Keratinocyte (primary cell): ENCODE results near the gene CPA4. TPM values are rescaled to one million over a fixed set of nuclear protein-coding genes. Genes with fewer than 3 reads are reported as not detected.
"Not testable (repeated sequence)": the region's sequence is repeated elsewhere in the genome, so short reads cannot be mapped to it uniquely, and the experiment has no call there.

Experiments
- DNase-seq: peaks from one replicate; pipeline ENCODE4 v3.0.0-alpha.2; 2011; ENCODE audit warnings: low read depth, missing footprints, low spot score
- FAIRE-seq: peaks from 2 replicates; lab custom pipeline; 2011; peaks lifted over from hg19 to GRCh38; lab: Jason Lieb, UNC
- H2AFZ ChIP-seq: 2 replicates; pipeline ENCODE4 v1.6.0; 2012; ENCODE audit warnings: low read length, control low read depth, inconsistent platforms; ENCODE audit not compliant: control insufficient read depth
- H3K27ac ChIP-seq: 2 replicates; pipeline ENCODE4 v1.5.1; 2011; ENCODE audit warnings: low read length; ENCODE audit not compliant: control insufficient read depth, insufficient read depth
- H3K27me3 ChIP-seq: 3 replicates; pipeline ENCODE4 v1.6.0; 2011; ENCODE audit warnings: low read length; ENCODE audit not compliant: control insufficient read depth, insufficient read depth; ENCODE audit errors: extremely low read depth
- H3K36me3 ChIP-seq, 2 experiments: 2 replicates in 1 of 2; 3 replicates in 1 of 2; pipeline ENCODE4 v1.5.1; 2011; ENCODE audit warnings: low read length in 2 of 2, mild to moderate bottlenecking in 1 of 2; ENCODE audit not compliant: control insufficient read depth in 2 of 2, insufficient read depth in 2 of 2; ENCODE audit errors: extremely low read depth in 1 of 2
- H3K4me1 ChIP-seq: 3 replicates; pipeline ENCODE4 v1.5.1; 2011; ENCODE audit warnings: low read length; ENCODE audit not compliant: control insufficient read depth, insufficient read depth; ENCODE audit errors: extremely low read depth
- H3K4me2 ChIP-seq: 3 replicates; pipeline ENCODE4 v1.6.0; 2011; ENCODE audit warnings: low read depth, low read length; ENCODE audit not compliant: control insufficient read depth, insufficient read depth; ENCODE audit errors: extremely low read depth
- H3K4me3 ChIP-seq, 3 experiments: fragments of 200-600 bp in 1 of 3; sonication (generic) in 1 of 3; 2 replicates in 2 of 3; 3 replicates in 1 of 3; pipeline ENCODE4 v1.5.1; 2011 to 2016; ENCODE audit warnings: low read length in 3 of 3, mild to moderate bottlenecking in 3 of 3, control low read depth in 2 of 3, inconsistent platforms in 1 of 3, low read depth in 1 of 3, mixed read lengths in 1 of 3, mixed run types in 1 of 3, moderate library complexity in 1 of 3; ENCODE audit not compliant: control insufficient read depth in 2 of 3, insufficient read depth in 2 of 3; ENCODE audit errors: extremely low read depth in 1 of 3
- H3K79me2 ChIP-seq: 2 replicates; pipeline ENCODE4 v1.6.0; 2012; ENCODE audit warnings: low read length; ENCODE audit not compliant: control insufficient read depth, insufficient read depth
- H3K9ac ChIP-seq: 3 replicates; pipeline ENCODE4 v1.6.0; 2011; ENCODE audit warnings: low read length; ENCODE audit not compliant: control insufficient read depth, insufficient read depth; ENCODE audit errors: extremely low read depth
- H3K9me1 ChIP-seq: 3 replicates; pipeline ENCODE4 v1.6.0; 2011; ENCODE audit warnings: low read length; ENCODE audit not compliant: control insufficient read depth, insufficient read depth; ENCODE audit errors: extremely low read depth
- H3K9me3 ChIP-seq: 2 replicates; pipeline ENCODE4 v1.5.1; 2012; ENCODE audit warnings: low read depth, low read length; ENCODE audit not compliant: control insufficient read depth
- H4K20me1 ChIP-seq: 3 replicates; pipeline ENCODE4 v1.6.0; 2011; ENCODE audit warnings: low read length; ENCODE audit not compliant: control insufficient read depth, insufficient read depth; ENCODE audit errors: extremely low read depth
- EZH2 ChIP-seq: IDR thresholded peaks from one replicate; pipeline ENCODE4 v1.6.1; 2012; ENCODE audit warnings: inconsistent platforms, mild to moderate bottlenecking, low read length, moderate library complexity
- dilution Hi-C: fragments of 300-500 bp; cut with MboI; formaldehyde crosslinking; loops from one replicate; pipeline ENCODE4 v1.7.0; 2020; ENCODE audit warnings: low sequenced_read_pairs; ENCODE audit not compliant: extremely low pct_ligation_motif_present
- polyA plus RNA-seq, 5 experiments: library from polyadenylated mRNA; depleted of rRNA in 3 of 5; stranded (reverse) in 3 of 5; stranded (forward) in 1 of 5; unstranded in 1 of 5; fragments of >200 nt; gene quantifications; 1 replicate in 1 of 5; 2 replicates in 3 of 5; 3 replicates in 1 of 5; pipeline versions ENCODE4 v1.2.1 to v1.2.3, GENCODE V29; 2011 to 2012; ENCODE audit warnings: missing spikeins in 2 of 5, low read depth in 1 of 5, low replicate concordance in 1 of 5
- TF ChIP-seq, protein P1 (sequence below), 3 experiments: IDR thresholded peaks in 1 of 3; conservative IDR thresholded peaks in 1 of 3; optimal IDR thresholded peaks in 1 of 3; 2 replicates in 2 of 3; 3 replicates in 1 of 3; pipeline versions ENCODE3 to v1.5.1; 2011; ENCODE audit warnings: low read length in 3 of 3, mild to moderate bottlenecking in 3 of 3, moderate library complexity in 2 of 3, control low read depth in 1 of 3, inconsistent platforms in 1 of 3; ENCODE audit not compliant: insufficient read depth in 2 of 3; ENCODE audit errors: extremely low read depth in 1 of 3

The CPA4 gene
- polyA plus RNA-seq, 1 donor (not counting 4 experiments of a cell fraction or from before 2014, with no cell fraction given) = 248 TPM

DNA sequence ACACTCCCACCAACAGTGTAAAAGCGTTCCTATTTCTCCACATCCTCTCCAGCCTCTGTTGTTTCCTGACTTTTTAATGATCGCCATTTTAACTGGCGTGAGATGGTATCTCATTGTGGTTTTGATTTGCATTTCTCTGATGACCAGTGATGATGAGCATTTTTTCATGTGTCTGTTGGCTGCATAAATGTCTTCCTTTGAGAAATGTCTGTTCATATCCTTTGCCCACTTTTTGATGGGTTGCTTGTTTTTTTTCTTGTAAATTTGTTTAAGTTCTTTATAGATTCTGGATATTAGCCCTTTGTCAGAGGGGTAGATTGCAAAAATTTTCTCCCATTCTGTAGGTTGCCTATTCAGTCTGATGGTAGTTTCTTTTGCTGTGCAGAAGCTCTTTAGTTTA is 43.3 kb upstream of the CPA4 start:
- H2AFZ ChIP-seq, H3K9me1 ChIP-seq, H3K4me1 ChIP-seq, H3K4me3 ChIP-seq, H3K4me2 ChIP-seq, H3K9ac ChIP-seq, H3K9me3 ChIP-seq, DNase-seq, FAIRE-seq, H4K20me1 ChIP-seq, H3K27ac ChIP-seq, H3K79me2 ChIP-seq, H3K27me3 ChIP-seq, dilution Hi-C loops, H3K36me3 ChIP-seq: not testable (repeated sequence)

DNA sequence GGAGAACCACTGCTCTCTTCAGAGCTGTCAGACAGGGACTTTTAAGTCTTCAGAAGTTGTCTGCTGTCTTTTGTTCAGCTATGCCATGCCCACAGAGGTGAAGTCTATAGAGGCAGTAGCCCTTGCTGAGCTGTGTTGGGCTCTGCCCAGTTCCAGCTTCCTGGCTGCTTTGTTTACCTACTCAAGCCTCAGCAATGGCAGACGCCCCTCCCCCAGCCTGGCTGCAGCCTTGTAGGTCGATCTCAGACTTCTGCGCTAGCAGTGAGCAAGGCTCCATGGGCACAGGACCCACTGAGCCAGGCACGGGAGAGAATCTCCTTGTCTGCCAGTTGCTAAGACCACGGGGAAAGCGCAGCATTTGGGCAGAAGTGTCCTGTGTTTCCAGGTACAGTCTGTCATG is 38.4 kb upstream of the CPA4 start:
- H3K36me3 ChIP-seq = no peaks in the 10 kb centered on the region

DNA sequence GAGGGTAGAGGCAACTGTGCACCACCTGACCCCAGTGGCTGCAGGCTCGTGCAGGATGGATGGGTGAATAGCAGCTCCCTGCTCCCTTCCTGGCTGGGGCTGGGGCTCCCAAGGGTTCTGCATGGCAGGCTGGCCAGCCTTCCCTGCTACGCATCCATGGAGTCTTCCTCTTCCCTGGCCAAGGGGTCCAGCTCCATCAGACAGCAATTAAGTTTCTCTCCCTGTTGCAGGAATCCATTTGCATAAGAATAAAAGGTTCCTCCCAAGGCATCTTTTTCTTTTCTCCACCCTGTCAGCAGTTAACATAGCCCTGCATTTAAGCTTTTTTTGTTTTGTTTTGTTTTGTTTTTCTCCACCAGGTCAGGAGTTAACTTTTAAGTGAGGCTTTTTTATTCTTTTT is 36.3 kb upstream of the CPA4 start:
- H3K79me2 ChIP-seq = no peaks in the 10 kb centered on the region
- no peaks in the 10 kb centered on the region for H3K27me3 ChIP-seq
- no peak overlapping the region for H2AFZ ChIP-seq
- no peak overlapping the region for H3K4me2 ChIP-seq
- H3K9ac ChIP-seq = no peak overlapping the region
- no peak for DNase-seq
- H3K9me1 ChIP-seq = no peaks in the 10 kb centered on the region
- H3K9me3 ChIP-seq = peaks cover 5% of the 10 kb centered on the region
- no peaks in the 10 kb centered on the region for H4K20me1 ChIP-seq
- TF ChIP-seq, protein P1, sequence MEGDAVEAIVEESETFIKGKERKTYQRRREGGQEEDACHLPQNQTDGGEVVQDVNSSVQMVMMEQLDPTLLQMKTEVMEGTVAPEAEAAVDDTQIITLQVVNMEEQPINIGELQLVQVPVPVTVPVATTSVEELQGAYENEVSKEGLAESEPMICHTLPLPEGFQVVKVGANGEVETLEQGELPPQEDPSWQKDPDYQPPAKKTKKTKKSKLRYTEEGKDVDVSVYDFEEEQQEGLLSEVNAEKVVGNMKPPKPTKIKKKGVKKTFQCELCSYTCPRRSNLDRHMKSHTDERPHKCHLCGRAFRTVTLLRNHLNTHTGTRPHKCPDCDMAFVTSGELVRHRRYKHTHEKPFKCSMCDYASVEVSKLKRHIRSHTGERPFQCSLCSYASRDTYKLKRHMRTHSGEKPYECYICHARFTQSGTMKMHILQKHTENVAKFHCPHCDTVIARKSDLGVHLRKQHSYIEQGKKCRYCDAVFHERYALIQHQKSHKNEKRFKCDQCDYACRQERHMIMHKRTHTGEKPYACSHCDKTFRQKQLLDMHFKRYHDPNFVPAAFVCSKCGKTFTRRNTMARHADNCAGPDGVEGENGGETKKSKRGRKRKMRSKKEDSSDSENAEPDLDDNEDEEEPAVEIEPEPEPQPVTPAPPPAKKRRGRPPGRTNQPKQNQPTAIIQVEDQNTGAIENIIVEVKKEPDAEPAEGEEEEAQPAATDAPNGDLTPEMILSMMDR (optimal IDR thresholded peaks at IDR 0.05 in 1 of 3, IDR thresholded peaks at IDR 0.05 in 1 of 3, conservative IDR thresholded peaks at IDR 0.05 in 1 of 3; ENCODE audit: extremely low read depth in 1 of 3, insufficient read depth in 2 of 3, low read length in 3 of 3) = no peak
- TF ChIP-seq EZH2 = no peak
- no peaks in the 10 kb centered on the region for H3K36me3 ChIP-seq
- no peak for FAIRE-seq
- no peak overlapping the region for H3K27ac ChIP-seq
- dilution Hi-C loops = no loop called here
- no peaks in the 10 kb centered on the region for H3K4me1 ChIP-seq
- no peak overlapping the region for H3K4me3 ChIP-seq

More for the DNA sequence above, 38.4 kb upstream of the CPA4 start:
- no peak for DNase-seq
- H3K9me3 ChIP-seq = peaks cover 5% of the 10 kb centered on the region
- no peaks in the 10 kb centered on the region for H3K9me1 ChIP-seq
- no peaks in the 10 kb centered on the region for H4K20me1 ChIP-seq
- H3K4me2 ChIP-seq = no peak overlapping the region
- H2AFZ ChIP-seq = no peak overlapping the region
- TF ChIP-seq, protein P1 (optimal IDR thresholded peaks at IDR 0.05 in 1 of 3, IDR thresholded peaks at IDR 0.05 in 1 of 3, conservative IDR thresholded peaks at IDR 0.05 in 1 of 3; ENCODE audit: extremely low read depth in 1 of 3, insufficient read depth in 2 of 3, low read length in 3 of 3) = no peak
- TF ChIP-seq EZH2 = no peak
- H3K27ac ChIP-seq = no peak overlapping the region
- no peak overlapping the region for H3K9ac ChIP-seq
- H3K79me2 ChIP-seq = no peaks in the 10 kb centered on the region
- no peaks in the 10 kb centered on the region for H3K27me3 ChIP-seq
- FAIRE-seq = no peak
- H3K4me1 ChIP-seq = no peaks in the 10 kb centered on the region
- dilution Hi-C loops = no loop called here
- no peak overlapping the region for H3K4me3 ChIP-seq
